Lower leg skin (tissue), 3 donors: Measurements from ENCODE around the gene NRXN3.

Source experiments
- CTCF ChIP-seq, 3 donors: fragments of 450-650 bp; IDR thresholded peaks; one replicate each; pipeline ENCODE4 v1.5.1; 2016; ENCODE audit warnings: antibody characterized with exemption in 3 of 3, mild to moderate bottlenecking in 3 of 3, moderate library complexity in 2 of 3
- POLR2A ChIP-seq, 2 donors: fragments of 450-650 bp; IDR thresholded peaks; one replicate each; pipeline ENCODE4 v1.6.1; 2016 to 2017; ENCODE audit warnings: antibody characterized with exemption in 2 of 2, mild to moderate bottlenecking in 1 of 2, moderate library complexity in 1 of 2

- no peak for TF ChIP-seq CTCF (IDR thresholded peaks at IDR 0.05)
- TF ChIP-seq POLR2A (IDR thresholded peaks at IDR 0.05), result no peak
These were observed 1273.4 kb downstream of the NRXN3 start for GRCh38 chr14:79443602-79444001.
